Stimulated activated CD8-positive, alpha-beta memory T cell treated with anti-CD3 and anti-CD28 coated beads, Interleukin-2, amount 100 ng/mL, for 48 hours (primary cell): ENCODE results near the gene FLYWCH2.

Source experiments
- DNase-seq, 2 donors: peaks; one replicate each; pipeline ENCODE4 v3.0.0-alpha.2; 2020; ENCODE audit warnings: low read depth in 2 of 2

The FLYWCH2 gene

DNA sequence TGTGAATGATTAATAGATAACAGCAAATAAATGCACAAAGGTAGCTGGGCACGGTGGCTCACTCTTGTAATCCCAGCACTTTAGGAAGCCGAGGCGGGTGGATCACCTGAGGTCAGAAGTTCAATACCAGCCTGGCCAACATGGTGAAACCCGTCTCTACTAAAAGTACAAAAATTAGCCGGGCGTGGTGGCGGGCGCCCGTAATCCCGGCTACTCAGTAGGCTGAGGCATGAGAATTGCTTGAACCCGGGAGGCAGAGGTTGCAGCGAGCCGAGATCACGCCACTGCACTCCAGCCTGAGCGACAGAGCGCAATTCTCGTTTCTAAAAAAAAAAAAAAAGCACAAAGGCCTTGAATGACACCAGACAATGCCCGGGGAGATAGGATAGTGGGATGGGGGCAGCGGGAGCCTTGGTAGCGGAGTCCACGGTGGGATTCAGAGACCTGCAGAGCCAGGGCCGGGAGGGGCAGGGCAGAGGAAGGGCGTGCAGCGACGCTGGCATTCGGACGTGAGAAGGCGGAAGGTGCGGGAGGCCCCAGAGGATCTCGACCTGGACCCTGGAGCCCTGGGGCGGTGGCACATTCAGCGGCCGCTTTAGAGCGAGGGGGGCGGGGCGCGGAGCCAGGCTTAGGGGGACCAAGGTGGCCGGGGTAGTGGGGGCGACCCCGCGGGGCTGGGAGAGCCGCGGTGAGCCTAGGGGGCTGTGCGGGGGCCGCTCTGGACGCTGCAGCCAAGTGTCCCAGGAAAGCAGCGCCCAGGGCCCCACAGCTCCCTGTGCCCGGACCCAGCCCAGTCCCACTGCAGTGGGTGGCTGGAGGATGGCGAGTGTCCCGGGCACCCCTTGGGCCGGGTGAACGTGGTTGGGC is 999 bp upstream of the FLYWCH2 start:
- no peak for DNase-seq

DNA sequence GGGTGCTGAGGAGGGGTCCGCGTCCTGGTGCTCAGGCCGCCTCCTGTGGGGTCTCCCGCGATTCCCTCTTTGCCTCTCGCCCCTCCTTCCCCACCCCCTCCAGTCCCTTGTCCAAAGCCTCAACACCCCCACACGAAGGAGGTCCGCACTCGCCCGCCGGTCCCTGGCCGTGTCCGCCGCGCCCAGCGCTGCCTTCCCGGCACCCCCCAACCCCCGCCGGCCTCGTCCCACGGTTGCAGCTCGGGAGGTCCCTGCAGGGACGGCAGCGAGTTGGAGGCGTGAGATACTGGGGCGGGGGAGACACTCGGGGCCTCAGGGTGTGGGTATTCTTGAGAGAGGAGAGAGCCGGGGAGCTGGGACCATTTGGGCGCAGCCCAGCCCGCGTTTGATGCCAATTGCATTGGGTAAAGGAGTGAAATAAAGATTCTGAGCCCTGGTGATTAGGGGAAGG is 468 bp downstream of the FLYWCH2 start:
- DNase-seq, result no peak

DNA sequence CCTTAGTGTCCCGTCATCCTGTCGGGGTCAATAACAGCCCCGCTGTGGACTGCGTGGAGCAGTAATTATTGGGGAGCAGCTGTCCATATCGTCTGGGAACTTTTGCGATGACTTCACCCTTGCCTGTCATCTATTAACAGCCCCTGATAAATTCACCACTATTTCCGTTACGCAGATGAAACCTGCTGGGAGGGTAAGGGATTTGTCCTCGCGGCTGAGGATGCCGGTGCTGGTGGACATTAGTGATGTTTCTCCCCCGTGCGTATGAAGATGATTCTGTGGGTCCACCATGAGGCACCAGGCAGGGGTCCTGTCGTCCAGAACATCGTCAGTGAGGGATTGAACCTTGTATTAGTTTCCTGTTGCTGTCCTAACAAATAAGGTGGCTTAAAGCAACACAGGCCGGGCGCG is 1.0 kb downstream of the FLYWCH2 start:
- no peak for DNase-seq

DNA sequence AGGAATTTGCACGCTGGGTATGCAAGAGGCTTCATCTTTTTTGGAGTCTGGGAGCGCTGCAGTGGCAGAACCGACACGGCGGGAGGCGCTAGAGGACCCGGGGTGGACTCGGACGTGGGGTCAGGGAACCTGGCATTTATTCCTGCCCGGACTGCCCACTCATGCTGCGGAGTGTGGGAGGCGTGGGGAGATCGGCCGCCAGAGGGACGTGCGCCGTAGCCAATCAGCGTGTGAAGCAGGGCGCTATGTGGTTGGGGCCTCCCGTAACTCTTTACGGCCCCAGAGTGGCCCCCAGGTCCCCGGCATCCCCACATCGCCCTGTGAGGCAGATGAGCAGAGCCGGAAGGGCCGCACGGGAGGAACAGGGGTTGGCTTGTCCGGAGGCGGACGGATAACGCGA is 11.2 kb downstream of the FLYWCH2 start:
- DNase-seq, result no peak

DNA sequence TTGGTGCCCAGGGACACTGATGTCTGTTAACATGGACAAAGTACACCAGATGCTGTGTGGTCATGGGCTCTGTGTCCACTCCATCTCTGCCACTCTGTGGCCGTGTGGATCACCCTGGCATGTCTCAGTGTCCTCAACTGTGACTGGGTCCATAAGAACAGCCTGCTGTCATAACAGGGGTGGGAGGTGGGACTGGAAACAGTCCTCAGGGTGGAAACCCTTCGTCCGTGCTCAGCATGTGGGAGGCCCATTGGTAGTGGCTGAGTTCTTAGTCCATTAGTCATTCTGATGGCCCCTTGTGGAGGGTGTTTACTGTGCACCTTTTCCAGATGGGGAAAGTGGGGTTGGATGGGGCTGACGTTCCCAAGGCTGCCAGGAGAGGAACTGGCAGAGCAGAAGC is 12.8 kb downstream of the FLYWCH2 start:
- DNase-seq, result no peak

DNA sequence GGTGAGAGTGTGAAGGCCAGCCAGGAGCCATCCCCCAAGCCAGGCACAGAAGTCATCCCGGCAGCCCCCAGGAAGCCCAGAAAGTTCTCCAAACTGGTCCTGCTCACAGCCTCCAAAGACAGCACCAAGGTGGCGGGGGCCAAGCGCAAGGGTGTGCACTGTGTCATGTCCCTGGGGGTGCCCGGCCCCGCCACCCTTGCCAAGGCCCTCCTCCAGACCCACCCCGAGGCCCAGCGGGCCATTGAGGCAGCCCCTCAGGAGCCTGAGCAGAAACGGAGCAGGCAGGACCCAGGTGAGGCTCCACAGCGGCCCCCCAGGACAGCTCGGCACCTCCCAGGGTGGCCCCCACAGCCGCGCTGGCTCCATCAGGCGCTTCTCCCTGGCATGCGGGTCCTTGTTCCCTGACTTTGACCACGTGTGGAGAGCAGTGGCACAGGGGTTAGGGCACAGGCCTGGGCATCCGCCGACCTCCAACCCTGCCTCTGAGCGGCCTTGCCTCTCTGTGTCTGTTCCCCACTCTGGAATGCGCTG is 13.5 kb downstream of the FLYWCH2 start:
- DNase-seq, result no peak

DNA sequence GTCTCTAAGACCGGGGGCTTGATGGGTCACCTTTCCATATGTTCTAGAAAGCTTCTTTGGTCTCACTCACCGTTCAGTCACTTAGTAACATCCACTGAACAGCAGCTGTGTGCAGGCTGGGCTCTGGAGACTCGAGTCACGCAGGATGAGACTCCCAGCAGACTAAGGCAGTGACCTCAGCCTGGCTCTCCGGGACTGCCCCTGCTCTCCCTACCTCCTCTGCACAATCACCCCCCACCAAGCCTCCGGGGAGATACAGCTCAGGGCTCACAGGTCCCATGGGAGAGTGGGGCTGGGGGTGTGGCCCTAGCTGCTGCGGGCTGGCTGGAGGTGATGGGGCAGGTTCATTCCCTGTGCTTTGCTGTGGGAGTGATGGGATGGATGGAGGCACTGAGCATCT is 14.1 kb downstream of the FLYWCH2 start:
- no peak for DNase-seq

DNA sequence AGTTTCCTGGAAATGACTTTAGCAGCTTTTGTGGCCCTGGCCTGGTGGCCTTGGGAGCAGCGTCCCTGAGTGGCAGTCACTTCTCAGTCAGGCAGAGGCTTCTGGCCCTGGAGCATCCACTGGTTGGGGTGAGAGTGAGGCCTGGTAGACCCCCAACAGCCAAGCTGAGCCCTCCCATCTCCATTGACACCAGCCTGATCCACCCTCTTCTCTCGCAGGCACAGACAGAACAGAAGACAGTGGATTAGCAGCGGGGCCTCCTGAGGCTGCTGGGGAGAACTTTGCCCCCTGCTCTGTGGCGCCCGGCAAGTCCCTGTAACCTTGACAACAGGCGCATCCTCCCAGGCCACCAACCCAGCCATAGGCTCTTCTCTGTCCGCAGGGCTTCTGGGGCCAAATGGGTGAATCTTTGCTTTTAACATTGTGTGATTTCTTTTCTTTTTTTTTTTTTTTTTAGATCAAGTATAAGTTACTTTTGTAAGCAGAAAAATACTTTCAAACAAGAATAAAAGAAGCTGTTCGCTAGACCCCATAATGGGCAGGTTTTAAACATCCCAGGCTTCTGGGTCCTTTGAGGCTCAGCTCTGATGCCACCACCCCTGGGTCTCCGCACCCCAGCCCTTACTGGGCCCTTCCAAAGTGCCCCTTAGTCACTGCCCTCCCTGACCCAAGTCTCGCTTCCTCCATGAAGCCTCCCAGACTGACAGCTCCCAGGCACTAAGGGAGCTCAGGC is 16.0 kb downstream of the FLYWCH2 start:
- no peak for DNase-seq

DNA sequence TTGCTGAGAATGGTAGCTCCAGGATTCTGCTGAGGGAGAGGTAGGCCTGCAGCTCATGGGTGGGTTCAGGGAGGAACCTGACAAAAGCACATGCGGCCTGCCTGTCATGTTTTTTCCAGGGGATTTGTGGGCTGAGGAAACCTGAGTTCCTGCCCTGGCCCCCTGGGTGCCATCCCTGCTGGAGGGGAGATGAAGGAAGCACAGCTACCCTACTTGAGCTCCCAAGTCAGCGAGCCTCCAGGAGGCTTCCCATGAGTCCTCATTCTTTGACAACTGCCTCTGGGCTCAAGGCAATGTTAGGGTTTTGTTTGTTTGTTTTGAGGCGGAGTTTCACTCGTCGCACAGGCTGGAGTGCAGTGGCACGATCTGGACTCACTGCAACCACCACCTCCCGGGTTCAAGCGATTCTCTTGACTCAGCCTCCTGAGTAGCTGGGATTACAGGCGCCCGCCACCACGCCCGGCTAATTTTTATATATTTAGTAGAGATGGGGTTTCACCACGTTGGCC is 16.6 kb downstream of the FLYWCH2 start:
- DNase-seq, result no peak

DNA sequence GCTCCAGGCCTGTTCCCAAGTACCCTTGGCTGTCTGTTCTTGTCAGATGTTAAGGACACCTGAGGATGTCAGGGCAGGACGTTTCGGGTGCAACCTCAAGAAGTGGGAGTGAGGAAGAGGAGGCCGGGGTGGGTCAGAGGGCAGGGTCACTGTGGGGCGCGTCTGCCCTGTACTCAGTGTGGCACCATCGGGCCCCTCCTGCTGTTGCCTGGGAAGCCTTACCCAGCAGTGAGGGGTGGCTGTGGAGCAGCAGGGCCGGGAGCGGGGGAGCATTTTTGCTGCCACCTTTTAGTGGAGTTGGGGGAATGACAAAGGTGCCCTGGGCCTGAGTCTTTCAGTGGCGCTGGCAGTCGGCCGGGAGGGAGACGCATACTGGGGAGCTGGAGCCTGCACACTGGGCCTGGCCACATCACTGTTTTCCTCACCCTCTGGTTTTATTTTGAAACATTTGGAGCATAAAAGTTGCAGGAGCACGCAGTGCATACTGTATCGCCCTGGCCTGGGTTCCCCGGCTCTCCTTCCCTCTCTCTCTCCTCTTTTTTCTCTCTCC is 17.6 kb downstream of the FLYWCH2 start:
- no peak for DNase-seq

DNA sequence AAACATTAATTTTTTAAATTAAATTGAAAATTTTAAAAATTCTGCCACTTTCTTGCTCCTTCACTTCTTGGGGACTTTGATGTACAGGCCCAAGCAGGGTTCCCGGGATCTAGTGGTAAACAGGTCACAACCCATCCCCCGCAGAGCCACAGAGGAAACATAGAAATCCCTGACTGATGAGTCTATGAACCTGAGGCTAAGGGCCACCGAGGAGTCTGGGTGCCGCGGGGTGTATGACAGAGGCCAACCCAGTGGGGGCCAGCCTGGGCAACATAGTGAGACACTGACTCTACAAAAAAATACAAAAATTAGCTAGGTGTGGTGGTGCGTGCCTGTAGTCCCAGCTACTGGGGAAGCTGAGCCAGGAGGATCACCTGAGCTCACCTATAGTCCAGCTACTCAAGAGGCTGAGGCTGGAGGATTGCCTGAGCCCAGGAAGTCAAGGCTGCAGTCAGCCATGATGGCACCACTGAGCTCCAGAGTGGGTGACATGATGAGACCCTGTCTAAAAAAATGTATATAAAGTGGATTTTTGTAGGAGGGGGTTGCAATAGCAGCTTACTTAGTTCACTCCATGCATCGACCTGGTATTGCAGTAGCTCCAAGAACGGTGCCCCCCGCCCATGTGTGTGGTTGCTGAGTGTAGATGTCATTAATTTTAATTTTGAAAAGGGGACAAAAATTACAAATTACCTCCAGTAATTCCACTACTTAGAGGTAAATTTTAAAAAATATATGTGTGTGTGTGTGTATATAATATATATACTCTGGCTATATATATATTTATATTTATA is 19.5 kb downstream of the FLYWCH2 start:
- no peak for DNase-seq

DNA sequence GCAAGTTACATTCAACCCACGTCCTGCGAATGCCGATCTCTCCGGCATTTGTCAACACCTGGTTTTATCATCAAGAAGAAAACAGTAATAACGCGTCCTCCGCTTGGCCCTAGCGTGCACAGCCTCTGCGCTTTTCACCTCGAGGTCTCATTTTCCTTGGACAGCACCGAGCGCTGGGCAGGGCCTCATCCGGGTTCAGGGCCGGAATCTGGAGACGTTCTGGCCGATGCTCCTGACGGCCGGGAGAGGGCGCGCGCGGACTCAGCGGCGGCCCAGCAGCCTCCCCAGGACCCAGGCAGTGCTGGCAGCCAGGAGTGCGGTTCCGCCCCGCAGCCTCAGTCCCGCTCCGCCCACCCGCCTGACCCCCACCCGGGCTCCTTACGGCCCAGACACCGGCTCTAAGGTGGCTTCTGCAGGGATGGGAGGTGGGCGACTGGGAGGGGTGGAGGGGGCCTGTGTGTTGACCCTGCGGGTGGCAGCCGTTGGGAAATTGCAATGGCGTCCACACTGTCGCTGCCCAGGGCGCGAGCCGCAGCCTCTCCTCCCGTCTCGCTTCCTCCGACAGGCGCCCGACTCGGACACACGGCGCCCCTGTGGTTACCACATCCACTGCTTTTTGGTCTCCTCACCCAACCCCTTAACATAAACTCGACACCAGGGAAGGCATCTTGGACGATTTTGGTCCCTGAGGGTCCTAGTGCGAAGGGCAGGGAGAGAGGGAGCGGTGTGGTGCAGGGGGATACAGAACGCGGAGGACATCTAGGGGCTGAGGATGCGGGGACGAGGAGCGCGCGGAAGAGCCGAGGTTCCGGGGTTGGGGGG is 21.3 kb downstream of the FLYWCH2 start:
- DNase-seq, result peak; percentile 67 to 72

DNA sequence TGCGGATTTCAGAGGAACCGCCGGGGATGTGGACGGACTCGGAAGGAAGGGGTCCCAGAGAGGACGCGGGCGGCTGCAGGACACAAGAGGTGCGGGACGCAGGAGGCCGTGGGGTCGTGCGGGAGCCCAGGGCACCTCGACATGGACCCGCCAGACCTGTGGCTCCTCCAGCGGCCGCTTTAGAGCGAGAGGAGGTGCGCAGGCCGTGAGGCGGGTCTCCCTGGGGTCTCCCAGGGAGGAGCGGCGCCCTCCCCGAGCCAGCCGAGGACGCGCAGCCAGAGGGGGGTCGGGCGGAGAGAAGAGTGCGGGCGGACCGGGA is 21.9 kb downstream of the FLYWCH2 start:
- no peak for DNase-seq

DNA sequence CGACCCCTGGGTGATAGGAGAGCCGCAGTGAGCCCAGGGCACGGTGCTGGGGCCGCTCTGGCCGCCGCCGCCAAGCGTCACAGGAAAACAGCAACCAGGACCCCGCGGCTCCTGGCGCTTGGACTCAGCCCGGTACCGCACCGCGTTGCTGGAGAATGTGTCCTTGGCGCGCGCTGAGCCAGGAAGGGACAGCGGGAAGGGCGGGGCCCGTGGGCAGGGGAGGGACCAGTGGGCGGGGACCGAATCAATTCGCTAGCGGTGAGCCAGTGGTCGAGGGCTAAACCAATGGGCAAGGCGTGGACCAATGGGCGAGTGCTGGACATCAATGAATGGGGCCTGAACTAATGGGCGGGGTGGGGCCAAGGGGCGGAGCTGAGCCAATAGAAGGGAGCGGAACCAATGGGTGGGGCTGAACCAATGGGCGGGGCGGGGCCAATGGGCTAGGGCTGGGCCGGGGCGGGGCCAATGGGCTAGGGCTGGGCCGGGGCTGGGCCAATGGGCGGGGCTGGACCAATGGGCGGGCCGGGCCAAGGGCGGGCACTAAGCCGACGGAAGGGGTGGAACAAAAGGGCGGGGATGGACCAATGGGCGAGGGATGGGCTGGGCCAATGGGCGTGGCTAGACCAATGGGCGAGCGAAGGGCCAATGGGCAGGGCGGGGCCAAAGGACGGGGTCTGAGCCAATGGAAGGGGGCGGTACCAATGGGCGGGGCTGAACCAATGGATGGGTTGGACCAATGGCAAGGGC is 22.4 kb downstream of the FLYWCH2 start:
- DNase-seq, result peak; percentile 97 to 99

DNA sequence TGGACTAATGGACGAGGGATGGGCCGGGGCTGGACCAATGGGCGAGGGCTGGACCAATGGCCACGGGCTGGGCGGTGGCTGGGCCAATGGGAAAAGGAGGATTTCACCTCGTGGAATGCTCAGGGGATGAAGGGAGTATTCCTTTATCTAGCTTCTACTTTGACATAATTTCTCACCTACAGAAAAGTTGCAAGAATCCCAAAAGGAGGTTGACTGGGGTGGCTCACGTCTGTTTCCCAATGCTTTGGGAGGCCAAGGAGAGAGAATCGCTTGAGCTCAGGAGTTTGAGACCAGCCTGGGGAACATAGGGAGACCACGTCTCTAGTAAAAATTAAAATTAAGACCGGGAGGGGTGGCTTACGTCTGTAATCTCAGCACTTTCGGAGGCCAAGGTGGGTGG is 23.0 kb downstream of the FLYWCH2 start:
- no peak for DNase-seq

DNA sequence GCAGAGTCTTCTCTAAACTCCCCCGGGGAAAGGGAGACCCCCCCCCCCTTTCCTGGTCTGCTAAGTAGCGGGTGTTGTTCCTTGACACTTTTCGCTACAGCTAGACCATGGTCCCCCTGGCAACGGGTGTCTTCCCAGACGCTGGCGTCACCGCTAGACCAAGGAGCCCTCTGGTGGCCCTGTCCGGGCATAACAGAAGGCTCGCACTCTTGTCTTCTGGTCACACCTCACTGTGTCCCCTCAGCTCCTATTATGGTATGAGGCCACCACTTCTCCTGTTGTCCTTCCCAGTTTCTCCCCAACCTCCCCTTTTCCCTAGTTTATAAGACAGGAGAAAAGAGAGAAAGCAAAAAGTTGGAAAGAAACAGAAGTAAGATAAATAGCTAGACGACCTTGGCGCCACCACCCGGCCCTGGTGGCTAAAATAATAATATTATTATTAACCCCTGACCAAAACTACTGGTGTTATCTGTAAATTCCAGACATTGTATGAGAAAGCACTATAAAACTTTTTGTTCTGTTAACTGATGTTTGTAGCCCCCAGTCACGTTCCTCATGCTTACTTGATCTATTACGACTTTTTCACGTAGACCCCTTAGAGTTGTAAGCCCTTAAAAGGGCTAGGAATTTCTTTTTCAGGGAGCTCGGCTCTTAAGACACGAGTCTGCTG is 24.2 kb downstream of the FLYWCH2 start:
- peak in 1 of 2 donors; percentile 39 for DNase-seq

DNA sequence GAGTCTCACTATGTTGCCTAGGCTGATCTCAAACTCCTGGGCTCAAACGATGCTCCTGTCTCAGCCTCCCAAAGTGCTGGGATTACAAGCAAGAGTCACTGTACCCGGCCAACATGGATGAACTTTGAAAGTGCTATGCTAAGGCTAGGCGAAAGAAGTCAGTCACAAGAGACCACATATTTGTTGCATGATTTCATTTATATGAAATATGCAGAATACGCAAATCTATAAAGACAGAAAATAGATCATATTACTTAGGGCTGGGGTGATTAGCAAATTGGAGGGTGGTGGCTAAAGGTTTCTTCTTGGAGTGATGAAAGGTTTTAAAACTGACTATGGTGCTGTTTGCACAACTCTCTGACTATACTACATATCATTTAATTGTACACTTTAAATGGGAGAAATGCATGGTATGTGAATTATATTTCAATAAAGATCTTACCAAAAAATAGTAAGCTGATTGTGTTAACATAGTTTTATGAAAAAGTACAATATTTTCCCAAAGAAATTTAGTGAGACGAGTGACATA is 27.5 kb downstream of the FLYWCH2 start:
- DNase-seq, result no peak

DNA sequence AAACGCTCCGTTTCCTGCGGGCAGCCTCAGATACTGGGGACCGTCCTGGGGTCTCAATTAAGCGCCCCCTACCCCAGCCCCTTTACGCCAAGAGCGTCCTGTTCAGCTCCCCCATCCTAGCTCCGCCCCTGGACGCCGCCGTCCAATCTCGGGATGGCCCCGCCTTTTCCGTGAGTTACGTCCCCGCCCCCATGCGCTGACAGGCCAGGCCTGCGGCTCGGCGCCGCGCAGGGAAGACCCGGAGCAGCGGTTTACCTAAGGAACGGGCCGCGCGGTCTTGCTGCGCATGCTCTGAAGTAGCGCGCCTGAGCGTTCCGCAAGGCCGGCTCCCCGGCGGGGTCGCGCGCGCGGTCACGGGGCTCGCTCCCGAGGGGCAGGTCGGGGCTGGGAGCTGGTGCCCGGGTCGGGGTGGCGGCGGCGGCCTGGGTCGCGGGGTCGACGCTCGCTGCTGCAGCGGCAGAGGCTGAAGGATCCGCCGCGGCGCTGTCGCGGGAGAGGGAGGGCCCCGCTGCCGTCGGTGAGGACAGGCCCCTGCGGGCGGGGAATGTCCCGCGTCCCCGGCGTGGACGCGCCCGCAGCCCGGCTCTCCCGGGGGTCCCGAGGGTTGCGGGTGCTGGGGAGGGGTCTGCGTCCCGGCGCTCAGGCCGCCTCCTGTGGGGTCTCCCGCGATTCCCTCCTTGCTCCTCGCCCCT is 28.8 kb downstream of the FLYWCH2 start, which contains the start of gene FLYWCH1:
Gene FLYWCH1 (plus strand): TSS at position 294 of the 692 bp plus-strand sequence. CDS start 17,755 bp downstream, outside the sequence.
- DNase-seq, result peak; percentile 99
